GM23338 (cell line): Measurements from ENCODE around the gene PYCR2.

Experiments used
- CREB1 ChIP-seq: fragments of 250-450 bp; sonication (Bioruptor Pico); IDR thresholded peaks from 2 replicates; pipeline ENCODE4 v1.5.0; 2020; ENCODE audit warnings: low read depth, mild to moderate bottlenecking, moderate library complexity
- CTCF ChIP-seq, 2 experiments: fragments of 200-600 bp in 1 of 2; sonication (generic) in 1 of 2; conservative IDR thresholded peaks; 2 replicates each; pipeline versions ENCODE4 v1.5.1 to v1.6.1; 2016 to 2017; ENCODE audit warnings: antibody characterized with exemption in 2 of 2, low read depth in 2 of 2, mild to moderate bottlenecking in 2 of 2, moderate library complexity in 1 of 2
- EZH2 ChIP-seq: fragments of 200-600 bp; sonication (generic); IDR thresholded peaks from one replicate; pipeline ENCODE4 v1.8.0; 2017; ENCODE audit warnings: antibody characterized with exemption, mild to moderate bottlenecking, low read depth; ENCODE audit not compliant: unreplicated experiment
- EZH2phosphoT487 ChIP-seq: fragments of 200-600 bp; sonication (generic); IDR thresholded peaks from one replicate; pipeline ENCODE4 v1.8.1; 2018; ENCODE audit warnings: antibody characterized with exemption; ENCODE audit not compliant: unreplicated experiment
- NANOG ChIP-seq: IDR thresholded peaks from 2 replicates; pipeline ENCODE4 v1.6.1; 2016; ENCODE audit warnings: antibody characterized with exemption, borderline replicate concordance
- POLR2AphosphoS5 ChIP-seq: IDR thresholded peaks from 2 replicates; pipeline ENCODE4 v1.6.1; 2016; ENCODE audit warnings: antibody characterized with exemption, low read depth
- REST ChIP-seq: IDR thresholded peaks from one replicate; pipeline ENCODE4 v1.6.1; 2018; ENCODE audit warnings: antibody characterized with exemption; ENCODE audit not compliant: unreplicated experiment
- ZNF114 ChIP-seq: fragments of 250-450 bp; sonication (Bioruptor Pico); IDR thresholded peaks from 2 replicates; pipeline ENCODE4 v1.5.0; 2020; ENCODE audit warnings: mild to moderate bottlenecking, moderate library complexity
- TF ChIP-seq, protein P1 (sequence below): IDR thresholded peaks from 2 replicates; pipeline ENCODE4 v1.6.1; 2016; ENCODE audit warnings: antibody characterized with exemption

DNA sequence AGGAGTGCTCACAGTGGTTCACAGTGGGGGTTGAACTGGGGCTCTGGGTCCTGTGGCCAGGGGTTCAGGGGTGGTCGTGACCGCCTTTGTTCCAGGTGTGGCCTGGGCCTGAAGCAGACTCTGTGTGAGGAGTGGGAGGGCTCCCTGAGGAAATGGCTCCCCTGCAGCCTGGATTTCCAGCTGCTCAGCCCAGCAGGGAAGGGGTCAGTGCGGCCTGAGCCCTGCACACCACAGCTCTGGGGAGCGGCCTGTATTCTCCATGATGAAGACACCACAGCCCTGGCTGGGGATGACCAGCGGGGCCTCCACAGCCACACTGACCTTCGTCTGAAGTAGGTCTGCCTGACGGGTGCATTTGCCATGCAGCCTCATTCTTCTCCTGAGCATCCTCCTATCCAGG lies 16.7 kb downstream of the PYCR2 start:
- TF ChIP-seq EZH2phosphoT487 (no peak), CTCF (conservative IDR thresholded peaks at IDR 0.05; ENCODE audit: low read depth in 2 of 2) (no peak), POLR2AphosphoS5 (no peak), EZH2 (no peak), NANOG (no peak), CREB1 (no peak), REST (no peak), ZNF114 (CRISPR knock-in tag) (no peak)
- TF ChIP-seq, protein P1, sequence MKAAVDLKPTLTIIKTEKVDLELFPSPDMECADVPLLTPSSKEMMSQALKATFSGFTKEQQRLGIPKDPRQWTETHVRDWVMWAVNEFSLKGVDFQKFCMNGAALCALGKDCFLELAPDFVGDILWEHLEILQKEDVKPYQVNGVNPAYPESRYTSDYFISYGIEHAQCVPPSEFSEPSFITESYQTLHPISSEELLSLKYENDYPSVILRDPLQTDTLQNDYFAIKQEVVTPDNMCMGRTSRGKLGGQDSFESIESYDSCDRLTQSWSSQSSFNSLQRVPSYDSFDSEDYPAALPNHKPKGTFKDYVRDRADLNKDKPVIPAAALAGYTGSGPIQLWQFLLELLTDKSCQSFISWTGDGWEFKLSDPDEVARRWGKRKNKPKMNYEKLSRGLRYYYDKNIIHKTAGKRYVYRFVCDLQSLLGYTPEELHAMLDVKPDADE, result no peak
